A549 (cell line): ENCODE data around the gene SIPA1.

Experiments
- MAFK ChIP-seq: fragments of 450-650 bp; IDR thresholded peaks from 2 replicates; pipeline ENCODE4 v1.6.1; 2014; ENCODE audit not compliant: partially characterized antibody
- POLR2A ChIP-seq: IDR thresholded peaks from 2 replicates; pipeline ENCODE4 v1.6.1; 2012; ENCODE audit warnings: mild to moderate bottlenecking, low read length
- TFCP2L1 ChIP-seq: fragments of 250-450 bp; sonication (Bioruptor Pico); IDR thresholded peaks from 2 replicates; pipeline ENCODE4 v1.5.0; 2021; ENCODE audit warnings: mild to moderate bottlenecking
- ZSCAN20 ChIP-seq: fragments of 250-450 bp; sonication (Bioruptor Pico); IDR thresholded peaks from 2 replicates; pipeline ENCODE4 v1.8.0; 2022; ENCODE audit warnings: mild to moderate bottlenecking, moderate library complexity
- TF ChIP-seq, protein P1 (sequence below): fragments of 200-600 bp; sonication (generic); IDR thresholded peaks from 2 replicates; pipeline ENCODE4 v1.6.1; 2016; ENCODE audit warnings: antibody characterized with exemption, mild to moderate bottlenecking, moderate library complexity
- TF ChIP-seq, protein P2 (sequence below): IDR thresholded peaks from 2 replicates; pipeline ENCODE4 v1.6.1; 2012

GRCh38 chr11:65610404-65610803, 27.5 kb upstream of the SIPA1 start:
- TF ChIP-seq, protein P1, sequence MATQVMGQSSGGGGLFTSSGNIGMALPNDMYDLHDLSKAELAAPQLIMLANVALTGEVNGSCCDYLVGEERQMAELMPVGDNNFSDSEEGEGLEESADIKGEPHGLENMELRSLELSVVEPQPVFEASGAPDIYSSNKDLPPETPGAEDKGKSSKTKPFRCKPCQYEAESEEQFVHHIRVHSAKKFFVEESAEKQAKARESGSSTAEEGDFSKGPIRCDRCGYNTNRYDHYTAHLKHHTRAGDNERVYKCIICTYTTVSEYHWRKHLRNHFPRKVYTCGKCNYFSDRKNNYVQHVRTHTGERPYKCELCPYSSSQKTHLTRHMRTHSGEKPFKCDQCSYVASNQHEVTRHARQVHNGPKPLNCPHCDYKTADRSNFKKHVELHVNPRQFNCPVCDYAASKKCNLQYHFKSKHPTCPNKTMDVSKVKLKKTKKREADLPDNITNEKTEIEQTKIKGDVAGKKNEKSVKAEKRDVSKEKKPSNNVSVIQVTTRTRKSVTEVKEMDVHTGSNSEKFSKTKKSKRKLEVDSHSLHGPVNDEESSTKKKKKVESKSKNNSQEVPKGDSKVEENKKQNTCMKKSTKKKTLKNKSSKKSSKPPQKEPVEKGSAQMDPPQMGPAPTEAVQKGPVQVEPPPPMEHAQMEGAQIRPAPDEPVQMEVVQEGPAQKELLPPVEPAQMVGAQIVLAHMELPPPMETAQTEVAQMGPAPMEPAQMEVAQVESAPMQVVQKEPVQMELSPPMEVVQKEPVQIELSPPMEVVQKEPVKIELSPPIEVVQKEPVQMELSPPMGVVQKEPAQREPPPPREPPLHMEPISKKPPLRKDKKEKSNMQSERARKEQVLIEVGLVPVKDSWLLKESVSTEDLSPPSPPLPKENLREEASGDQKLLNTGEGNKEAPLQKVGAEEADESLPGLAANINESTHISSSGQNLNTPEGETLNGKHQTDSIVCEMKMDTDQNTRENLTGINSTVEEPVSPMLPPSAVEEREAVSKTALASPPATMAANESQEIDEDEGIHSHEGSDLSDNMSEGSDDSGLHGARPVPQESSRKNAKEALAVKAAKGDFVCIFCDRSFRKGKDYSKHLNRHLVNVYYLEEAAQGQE = no peak
- TF ChIP-seq POLR2A (no peak), MAFK (no peak), TFCP2L1 (no peak), ZSCAN20 (CRISPR knock-in tag) (no peak)
- TF ChIP-seq, protein P2, sequence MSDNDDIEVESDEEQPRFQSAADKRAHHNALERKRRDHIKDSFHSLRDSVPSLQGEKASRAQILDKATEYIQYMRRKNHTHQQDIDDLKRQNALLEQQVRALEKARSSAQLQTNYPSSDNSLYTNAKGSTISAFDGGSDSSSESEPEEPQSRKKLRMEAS = no peak
